Activated naive CD4-positive, alpha-beta T cell treated with anti-CD3 and anti-CD28 coated beads, Interleukin-2, amount 10 ng/mL, durations not matched to agents 7 days and 5 days (primary cell): ENCODE measurements around the gene PRKCZ.

Source experiments
- CTCF ChIA-PET: fragments of 350-600 bp; sonication (Branson Sonifier 250); formaldehyde crosslinking; loops from one replicate; lab custom pipeline; 2021; ENCODE audit warnings: antibody characterized with exemption; lab: Charles Lee
- DNase-seq: peaks from one replicate; pipeline ENCODE4 v3.0.0-alpha.2; 2020
- H3K27ac Mint-ChIP-seq: one replicate; pipeline ENCODE4 v1.8.0; 2021; ENCODE audit warnings: mild to moderate bottlenecking, moderate library complexity, mixed read lengths
- H3K27me3 Mint-ChIP-seq: one replicate; pipeline ENCODE4 v1.8.0; 2021; ENCODE audit warnings: mild to moderate bottlenecking, mixed read lengths
- H3K36me3 Mint-ChIP-seq: one replicate; pipeline ENCODE4 v1.8.0; 2021; ENCODE audit warnings: mixed read lengths
- H3K4me1 Mint-ChIP-seq: one replicate; pipeline ENCODE4 v1.8.0; 2021; ENCODE audit warnings: mixed read lengths
- H3K4me3 Mint-ChIP-seq: one replicate; pipeline ENCODE4 v1.8.0; 2021; ENCODE audit warnings: mild to moderate bottlenecking, moderate library complexity, mixed read lengths
- H3K9me3 Mint-ChIP-seq: one replicate; pipeline ENCODE4 v1.8.0; 2021; ENCODE audit warnings: mixed read lengths

Gene PRKCZ

DNA sequence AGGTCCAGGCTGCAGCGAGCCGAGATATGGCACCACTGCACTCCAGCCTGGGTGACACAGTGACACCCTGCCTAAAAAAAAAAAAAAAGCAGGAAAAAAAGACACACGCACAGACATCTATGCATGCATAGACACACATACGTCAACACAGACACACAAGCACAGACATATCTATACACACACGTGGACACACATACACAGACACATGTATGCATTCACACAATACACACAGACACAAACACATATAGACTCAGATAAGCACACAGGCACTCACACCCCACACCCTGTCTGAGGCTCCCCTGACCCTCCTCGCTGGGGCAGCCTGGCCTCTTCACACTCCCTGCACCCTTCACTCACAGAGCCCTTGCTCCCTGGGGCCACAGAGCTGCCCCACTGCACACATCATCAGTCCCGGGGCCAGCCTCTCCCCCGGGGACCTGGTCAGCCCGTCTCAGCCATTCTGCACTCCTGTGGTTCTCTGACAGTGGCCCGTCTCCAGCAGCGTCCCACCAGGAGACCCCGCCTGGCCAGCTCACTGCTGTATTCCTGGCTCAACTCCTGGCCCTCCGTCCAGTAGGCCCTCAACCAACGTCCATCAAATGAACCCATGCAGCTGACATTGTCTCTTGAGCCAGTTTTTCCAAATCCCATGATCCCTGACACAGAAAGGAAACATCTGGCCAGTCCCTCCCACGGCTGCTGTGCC is 4.6 kb upstream of the PRKCZ start:
- Mint-ChIP-seq H3K27me3 (peaks cover 68% of the 10 kb centered on the region), H3K4me3 (no peak overlapping the region)

DNA sequence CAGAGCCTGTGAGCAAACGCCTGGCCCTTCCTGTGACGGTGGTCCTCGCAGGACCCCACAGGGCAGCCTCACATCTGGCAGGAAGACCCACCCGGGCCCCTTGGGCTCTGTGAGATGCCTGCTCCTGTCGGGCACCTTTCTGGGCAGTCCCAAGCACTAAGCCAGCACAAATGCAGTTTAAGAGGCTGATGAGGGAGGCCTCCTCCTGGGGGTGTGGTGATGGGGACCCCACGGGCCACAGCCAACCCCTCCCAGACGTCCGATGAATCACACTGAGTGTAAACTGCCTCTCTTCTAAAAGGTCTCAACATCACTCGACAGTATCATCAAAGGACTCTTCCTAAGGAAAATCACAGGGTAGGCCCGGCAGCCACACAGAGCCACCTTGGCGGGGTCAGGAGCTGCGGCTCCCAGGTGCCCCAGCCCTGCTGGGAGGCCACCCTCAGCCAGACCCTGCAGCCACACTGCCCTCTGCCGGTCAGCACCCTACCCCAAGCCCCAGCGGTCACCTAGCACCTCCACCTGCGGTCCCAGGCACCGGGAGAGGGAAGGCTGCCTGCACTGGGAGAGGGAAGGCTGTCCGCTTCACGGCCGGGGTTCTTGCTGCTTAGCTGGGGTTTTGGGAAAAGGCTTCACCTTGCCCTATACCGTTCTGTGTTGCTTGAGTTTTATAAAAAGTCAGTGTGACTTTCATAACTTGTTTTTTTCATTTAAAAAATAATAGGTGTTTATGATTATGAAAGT is 3.9 kb upstream of the PRKCZ start:
- CTCF ChIA-PET, result interaction anchor here (0.7 to 5.4 kb wide), 11 partner anchors 17 to 1101 kb away, joined by 3 to 105 read pairs (median 3); no protein-coding TSS in a partner anchor
- Mint-ChIP-seq H3K4me3 (no peak overlapping the region), H3K4me1 (peaks cover 24% of the 10 kb centered on the region), H3K36me3 (no peaks in the 10 kb centered on the region), H3K27ac (no peak overlapping the region), H3K9me3 (no peaks in the 10 kb centered on the region), H3K27me3 (peaks cover 73% of the 10 kb centered on the region)
- peak; percentile 65 for DNase-seq

More for the DNA sequence above, 4.6 kb upstream of the PRKCZ start:
- DNase-seq, result no peak
- H3K4me1 Mint-ChIP-seq, result peaks cover 24% of the 10 kb centered on the region
- no peak overlapping the region for H3K27ac Mint-ChIP-seq
- H3K9me3 Mint-ChIP-seq, result no peaks in the 10 kb centered on the region
- CTCF ChIA-PET, result interaction anchor here (0.7 to 5.4 kb wide), 21 partner anchors 9 to 1100 kb away, joined by 3 to 105 read pairs (median 4); partner anchors contain the start of gene TMEM52
- no peaks in the 10 kb centered on the region for H3K36me3 Mint-ChIP-seq

DNA sequence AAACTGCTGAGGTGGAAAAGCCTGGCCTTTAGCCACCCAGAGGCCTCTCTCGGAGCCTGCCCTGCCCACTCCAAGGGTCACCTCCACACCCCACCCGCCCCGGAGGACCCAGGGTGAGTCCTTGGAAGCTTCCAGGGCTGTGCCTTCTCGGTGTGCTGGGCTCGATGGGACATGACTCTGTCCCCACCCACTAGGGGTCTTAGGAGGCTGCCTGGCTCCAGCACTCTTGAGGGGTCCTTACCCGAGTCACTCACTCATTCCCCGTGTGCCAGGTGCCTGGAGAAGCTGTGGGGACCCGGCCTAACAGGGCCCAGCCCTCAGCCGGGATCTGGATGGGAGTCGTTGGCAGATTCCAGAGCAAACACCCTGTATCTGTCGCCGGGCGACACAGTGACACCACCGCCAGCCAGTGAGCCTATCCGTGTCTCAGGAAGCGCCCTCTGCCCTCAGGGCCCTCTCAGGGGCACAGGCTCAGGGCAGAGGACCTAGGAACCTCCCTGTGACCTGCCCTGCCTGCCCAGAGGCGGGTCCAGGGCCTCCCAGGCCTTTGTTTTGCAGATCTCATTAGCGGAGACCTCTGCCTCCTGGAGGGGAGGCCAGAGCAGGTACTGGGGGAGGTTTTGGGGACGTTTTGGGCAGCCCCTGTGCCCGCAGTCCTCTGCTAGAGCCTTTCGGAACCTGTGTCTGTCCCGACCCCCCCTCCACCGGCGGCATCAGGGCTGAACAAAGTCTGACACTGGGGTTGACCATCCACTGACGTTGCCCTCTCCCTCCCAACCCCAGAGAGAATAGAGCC is 3.1 kb upstream of the PRKCZ start:
- Mint-ChIP-seq H3K4me1 (peaks cover 24% of the 10 kb centered on the region), H3K36me3 (no peaks in the 10 kb centered on the region), H3K27me3 (peaks cover 78% of the 10 kb centered on the region), H3K4me3 (no peak overlapping the region), H3K9me3 (no peaks in the 10 kb centered on the region), H3K27ac (no peak overlapping the region)
- DNase-seq, result no peak
- CTCF ChIA-PET, result interaction anchor here (0.7 to 5.4 kb wide), 8 partner anchors 38 to 123 kb away, joined by 3 to 105 read pairs (median 3); no protein-coding TSS in a partner anchor

DNA sequence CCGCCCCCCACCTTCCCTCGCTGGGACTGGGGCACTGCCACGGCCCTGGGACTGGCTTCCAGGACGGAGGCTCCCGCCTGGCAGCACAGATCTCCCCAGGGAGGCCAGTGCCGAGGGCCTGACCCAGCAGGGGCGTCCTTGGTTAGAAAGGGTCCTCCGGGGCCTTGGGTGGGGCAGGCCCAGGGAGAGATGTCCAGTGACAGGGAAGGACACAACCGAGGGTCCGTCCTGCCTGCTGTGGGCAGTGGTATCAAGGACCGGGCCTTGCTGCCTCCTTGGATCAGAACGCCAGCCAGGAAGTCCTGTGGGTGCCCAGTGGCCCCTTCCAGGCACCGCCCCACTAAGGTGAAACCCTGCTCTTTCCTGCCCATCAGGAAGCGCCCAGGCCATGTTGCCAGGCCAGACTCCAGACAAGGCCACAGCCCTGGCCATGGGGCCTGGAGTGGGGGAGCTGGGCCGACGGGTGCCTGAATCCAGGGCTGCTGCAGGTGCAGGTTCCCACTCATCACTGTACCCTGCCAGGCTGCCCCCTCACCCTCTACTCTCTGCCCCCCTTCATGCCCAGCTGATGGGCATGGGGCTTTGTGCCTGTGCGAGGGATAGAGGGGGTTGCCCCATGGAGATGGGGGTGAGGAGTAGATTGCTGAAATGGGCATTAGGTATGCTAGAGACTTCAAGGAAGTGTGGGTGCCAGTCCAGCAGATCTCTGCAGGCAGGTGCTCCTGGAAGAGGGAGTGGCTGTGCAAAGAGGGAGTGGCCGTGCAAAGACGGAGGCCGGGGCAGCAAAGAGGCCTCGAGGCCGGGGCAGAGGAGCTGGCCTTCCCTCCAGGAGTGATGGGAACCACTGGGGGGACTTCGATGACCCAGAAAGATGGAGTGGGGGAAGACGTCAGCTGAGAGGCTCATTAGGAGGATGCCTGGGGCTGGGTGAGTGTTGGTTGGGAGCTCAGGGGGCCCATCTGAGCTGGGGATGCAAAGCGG is 2.2 kb upstream of the PRKCZ start:
- Mint-ChIP-seq H3K4me1 (peaks cover 26% of the 10 kb centered on the region), H3K27ac (no peak overlapping the region), H3K4me3 (peak overlapping the region; percentile 73), H3K27me3 (peaks cover 83% of the 10 kb centered on the region), H3K36me3 (no peaks in the 10 kb centered on the region), H3K9me3 (no peaks in the 10 kb centered on the region)
- DNase-seq, result no peak
- CTCF ChIA-PET, result interaction anchor here (1.3 kb wide), 2 partner anchors 67 to 88 kb away, joined by 3 to 6 read pairs; no protein-coding TSS in a partner anchor

DNA sequence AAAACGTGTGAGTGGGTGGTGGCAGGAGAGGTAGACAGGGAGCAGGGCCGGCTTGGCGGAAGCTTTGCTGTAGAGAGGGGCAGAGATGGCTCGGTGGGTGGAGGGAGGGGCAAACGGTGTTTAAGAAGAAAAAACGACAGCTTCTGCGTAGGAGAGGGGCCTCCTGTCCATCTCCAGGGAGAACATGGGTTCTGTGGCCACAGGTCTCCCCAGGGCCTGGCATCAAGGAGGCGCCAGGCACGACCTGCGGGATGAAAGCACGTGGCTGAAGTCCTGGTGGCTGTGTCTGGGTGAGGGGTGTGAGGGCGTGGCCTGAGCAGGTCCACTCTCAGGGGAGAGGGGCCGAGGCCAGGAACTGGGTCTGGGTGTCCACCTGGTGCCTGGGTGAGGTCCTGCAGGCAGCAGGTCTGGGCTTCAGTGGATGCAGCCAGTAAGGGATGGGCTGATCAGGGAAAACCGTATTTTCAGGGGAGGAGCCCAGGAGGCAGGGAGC is 940 bp upstream of the PRKCZ start:
- peaks cover 23% of the 10 kb centered on the region for H3K4me1 Mint-ChIP-seq
- CTCF ChIA-PET, result interaction anchor here (0.5 to 1.3 kb wide), 3 partner anchors 57 to 89 kb away, joined by 3 to 6 read pairs (median 3); no protein-coding TSS in a partner anchor
- peak overlapping the region; percentile 73 for H3K4me3 Mint-ChIP-seq
- no peaks in the 10 kb centered on the region for H3K9me3 Mint-ChIP-seq
- H3K36me3 Mint-ChIP-seq, result no peaks in the 10 kb centered on the region
- no peak overlapping the region for H3K27ac Mint-ChIP-seq
- H3K27me3 Mint-ChIP-seq, result peaks cover 77% of the 10 kb centered on the region
- peak; percentile 36 for DNase-seq

DNA sequence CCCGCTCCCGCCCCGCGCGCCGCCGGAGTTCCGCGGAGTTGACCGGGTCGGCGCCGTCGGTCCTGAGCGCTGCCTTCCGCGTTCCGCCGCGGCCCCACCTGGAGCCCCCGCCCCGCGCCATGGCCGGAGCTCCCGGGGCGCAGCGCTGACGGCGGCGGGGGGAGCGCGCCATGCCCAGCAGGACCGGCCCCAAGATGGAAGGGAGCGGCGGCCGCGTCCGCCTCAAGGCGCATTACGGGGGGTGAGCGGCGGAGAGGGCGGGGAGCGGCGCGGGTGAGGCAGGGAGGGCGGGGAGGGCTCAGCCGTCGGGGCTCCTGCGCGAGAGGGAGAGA is 216 bp downstream of the PRKCZ start:
- no peaks in the 10 kb centered on the region for H3K36me3 Mint-ChIP-seq
- peaks cover 73% of the 10 kb centered on the region for H3K27me3 Mint-ChIP-seq
- no peaks in the 10 kb centered on the region for H3K9me3 Mint-ChIP-seq
- DNase-seq, result no peak
- no peak overlapping the region for H3K27ac Mint-ChIP-seq
- CTCF ChIA-PET, result no interaction called here
- no peak overlapping the region for H3K4me3 Mint-ChIP-seq
- peaks cover 19% of the 10 kb centered on the region for H3K4me1 Mint-ChIP-seq

DNA sequence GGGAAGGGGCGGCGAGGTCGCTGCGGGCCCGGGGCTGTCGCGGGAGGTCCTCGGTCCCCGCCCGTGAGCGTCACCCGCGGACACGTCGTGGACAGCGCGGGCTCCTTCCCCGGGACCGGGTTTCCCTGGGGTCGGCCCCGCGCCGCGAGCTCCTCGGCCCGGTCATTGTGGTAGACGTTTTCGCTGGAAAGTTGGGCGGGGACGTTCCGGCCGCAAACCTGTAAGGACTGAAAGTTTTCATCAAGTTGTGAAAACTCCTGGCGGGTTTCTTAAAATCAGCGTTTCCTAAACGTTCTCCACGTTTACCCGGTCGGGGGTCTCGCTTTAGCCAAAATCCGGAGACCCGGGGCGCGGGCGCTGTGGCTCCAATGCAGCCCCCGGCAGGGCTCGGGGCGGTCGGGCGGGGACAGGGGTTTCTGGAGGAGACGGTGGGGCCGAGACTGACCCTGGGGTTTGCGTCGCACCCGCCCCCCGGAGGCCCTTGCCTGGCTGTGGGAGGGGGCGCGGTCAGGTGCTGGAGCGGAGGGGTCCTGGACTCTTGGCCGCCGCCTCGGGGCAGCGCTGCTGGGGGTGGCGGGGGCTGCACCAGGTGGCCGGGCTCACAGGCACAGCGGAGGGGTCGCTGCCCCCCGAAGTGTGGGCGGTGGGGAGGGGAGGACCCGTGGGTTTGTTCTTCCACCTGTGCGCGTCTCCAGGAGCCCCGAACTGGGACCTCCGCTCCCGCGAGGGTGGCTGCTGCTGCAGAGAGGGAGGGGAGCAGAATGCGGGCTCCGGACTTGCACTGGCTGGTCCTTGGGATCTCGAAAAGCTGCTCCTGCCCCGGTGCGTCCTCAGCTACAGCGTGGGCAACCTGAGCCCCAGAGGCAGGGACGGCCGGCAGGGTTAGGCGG is 827 bp downstream of the PRKCZ start:
- Mint-ChIP-seq H3K27me3 (peaks cover 67% of the 10 kb centered on the region), H3K4me1 (peaks cover 14% of the 10 kb centered on the region), H3K9me3 (no peaks in the 10 kb centered on the region), H3K27ac (no peak overlapping the region), H3K4me3 (peak overlapping the region; percentile 54), H3K36me3 (no peaks in the 10 kb centered on the region)
- CTCF ChIA-PET, result no interaction called here
- DNase-seq, result no peak

DNA sequence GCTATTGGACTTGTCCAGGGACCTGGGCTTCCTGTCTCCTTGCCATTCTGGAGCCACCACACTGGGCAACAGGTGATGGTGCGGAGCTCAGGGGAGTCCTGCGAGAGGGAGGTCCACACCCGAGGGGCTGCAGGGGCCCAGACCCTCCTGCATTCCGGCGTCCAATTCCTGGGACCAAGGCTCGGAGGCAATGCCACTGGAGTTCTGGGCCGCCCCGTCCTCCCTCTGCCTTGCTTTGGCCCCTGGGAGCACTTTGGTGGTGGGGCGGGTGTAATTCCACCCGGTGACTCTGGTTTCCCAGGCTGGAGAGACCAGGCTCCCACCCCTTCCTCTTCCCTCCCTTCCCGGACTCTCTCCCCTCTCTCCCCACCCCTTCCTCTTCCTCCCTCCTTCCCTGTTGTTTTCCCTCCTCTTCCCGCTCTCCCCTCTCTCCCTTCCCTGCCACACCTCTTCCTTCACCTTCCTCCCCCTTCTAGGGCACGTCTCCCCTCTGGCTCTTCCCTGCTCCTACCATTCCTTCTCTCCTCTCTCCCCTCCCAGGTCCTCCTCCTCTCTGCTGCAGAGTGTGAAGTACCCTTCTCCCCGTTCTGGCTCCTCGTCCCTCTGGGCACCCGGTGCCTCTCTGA is 2.0 kb downstream of the PRKCZ start:
- no peaks in the 10 kb centered on the region for H3K9me3 Mint-ChIP-seq
- no peak for DNase-seq
- H3K27ac Mint-ChIP-seq, result no peak overlapping the region
- CTCF ChIA-PET, result no interaction called here
- peak overlapping the region; percentile 54 for H3K4me3 Mint-ChIP-seq
- H3K27me3 Mint-ChIP-seq, result peaks cover 56% of the 10 kb centered on the region
- H3K36me3 Mint-ChIP-seq, result no peaks in the 10 kb centered on the region
- H3K4me1 Mint-ChIP-seq, result peaks cover 14% of the 10 kb centered on the region

DNA sequence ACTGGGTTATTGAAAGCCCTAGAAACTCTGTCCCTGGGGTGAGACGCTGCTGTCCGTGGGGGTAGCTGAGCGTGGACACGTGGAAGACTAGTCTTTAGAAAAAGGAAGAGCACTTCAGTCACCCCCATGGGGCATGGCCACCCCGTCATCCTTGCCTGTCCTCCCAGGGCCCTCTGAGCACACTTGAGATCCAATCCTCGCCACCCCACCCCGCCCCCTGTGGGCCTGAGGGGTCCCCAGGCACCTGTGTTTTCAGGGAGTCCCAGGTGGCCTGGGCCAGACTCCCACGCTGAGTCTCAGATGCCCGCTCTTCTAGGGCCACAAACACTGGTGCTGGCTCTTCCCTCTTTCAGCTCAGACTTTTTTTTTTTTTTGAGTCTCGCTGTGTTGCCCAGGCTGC is 2.5 kb downstream of the PRKCZ start:
- DNase-seq, result no peak
- Mint-ChIP-seq H3K4me3 (peak overlapping the region; percentile 7), H3K9me3 (no peaks in the 10 kb centered on the region), H3K27me3 (peaks cover 50% of the 10 kb centered on the region), H3K4me1 (peaks cover 14% of the 10 kb centered on the region), H3K36me3 (no peaks in the 10 kb centered on the region), H3K27ac (no peak overlapping the region)
- CTCF ChIA-PET, result no interaction called here

DNA sequence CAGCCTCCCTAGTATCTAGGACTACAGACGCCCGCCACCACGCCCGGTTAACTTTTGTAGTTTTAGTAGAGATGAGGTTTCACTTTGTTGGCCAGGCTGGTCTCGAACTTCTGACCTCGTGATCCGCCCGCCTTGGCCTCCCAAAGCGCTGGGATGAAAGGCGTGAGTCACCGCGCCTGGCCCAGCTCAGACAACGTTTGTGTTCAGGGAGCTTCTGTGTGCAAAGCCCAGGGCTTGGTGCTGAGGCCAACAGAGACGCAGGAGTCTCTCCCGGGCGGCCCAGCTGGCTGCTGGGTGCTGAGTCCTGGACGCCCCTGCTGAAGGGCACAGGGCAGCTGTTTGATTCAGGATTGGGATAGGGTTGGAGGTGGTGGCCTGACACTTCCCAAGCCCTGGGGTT is 3.0 kb downstream of the PRKCZ start:
- H3K36me3 Mint-ChIP-seq, result no peaks in the 10 kb centered on the region
- no peaks in the 10 kb centered on the region for H3K9me3 Mint-ChIP-seq
- DNase-seq, result no peak
- peaks cover 13% of the 10 kb centered on the region for H3K4me1 Mint-ChIP-seq
- no peak overlapping the region for H3K27ac Mint-ChIP-seq
- peaks cover 45% of the 10 kb centered on the region for H3K27me3 Mint-ChIP-seq
- CTCF ChIA-PET, result no interaction called here
- H3K4me3 Mint-ChIP-seq, result no peak overlapping the region

DNA sequence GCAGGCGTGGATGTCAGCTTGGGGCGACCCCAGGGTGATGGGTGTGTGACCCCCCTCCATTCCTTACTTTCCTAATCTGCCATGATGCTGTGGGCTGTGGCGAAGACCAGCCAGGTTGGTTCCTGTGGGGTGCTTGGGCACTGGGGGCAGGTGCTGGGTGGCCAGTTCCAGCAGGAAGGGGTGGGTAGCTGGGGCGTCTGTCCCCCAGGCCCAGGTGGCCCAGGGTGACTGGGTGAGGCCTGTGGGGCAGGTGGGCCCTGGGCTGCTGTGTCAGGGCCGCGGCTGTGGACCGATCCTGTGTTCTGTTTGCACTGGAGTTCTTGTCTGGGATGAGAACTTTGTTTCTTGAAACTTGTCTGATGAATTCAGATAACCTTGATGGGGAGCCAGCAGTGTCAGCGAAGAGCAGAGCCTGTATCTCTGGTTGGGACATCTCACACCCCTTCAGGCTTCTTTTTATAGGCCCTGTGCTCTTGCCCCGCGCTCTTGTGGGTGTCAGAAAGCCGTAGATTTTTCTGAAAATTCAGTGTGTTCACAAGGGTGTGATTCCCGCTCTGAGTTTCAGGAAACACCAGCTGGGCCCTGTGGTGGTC is 3.7 kb downstream of the PRKCZ start:
- Mint-ChIP-seq H3K27ac (no peak overlapping the region), H3K36me3 (no peaks in the 10 kb centered on the region), H3K27me3 (peaks cover 39% of the 10 kb centered on the region), H3K4me3 (no peak overlapping the region), H3K4me1 (peaks cover 8% of the 10 kb centered on the region), H3K9me3 (no peaks in the 10 kb centered on the region)
- DNase-seq, result no peak
- CTCF ChIA-PET, result no interaction called here

DNA sequence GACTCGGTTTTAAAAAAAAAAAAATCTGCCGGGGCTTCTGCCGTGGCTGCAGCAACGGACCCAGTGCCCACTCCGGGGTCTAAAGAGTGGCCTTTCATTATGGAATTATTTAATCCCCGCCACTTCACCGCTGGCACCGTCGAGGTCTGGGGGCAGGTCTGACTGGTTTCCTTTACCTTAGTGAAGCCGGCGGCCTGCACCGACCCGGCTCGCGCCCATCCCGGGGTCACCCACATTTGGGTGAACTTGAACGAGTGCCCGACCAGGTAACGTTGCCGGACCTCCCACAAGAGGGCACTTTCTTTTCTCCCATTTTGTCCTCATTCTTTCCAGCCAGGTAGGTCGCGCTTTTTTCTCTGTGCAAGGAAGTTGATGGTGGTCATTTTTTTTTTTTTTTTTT is 4.3 kb downstream of the PRKCZ start:
- CTCF ChIA-PET, result no interaction called here
- Mint-ChIP-seq H3K27me3 (peaks cover 32% of the 10 kb centered on the region), H3K4me3 (no peak overlapping the region), H3K36me3 (no peaks in the 10 kb centered on the region), H3K4me1 (peaks cover 2% of the 10 kb centered on the region), H3K9me3 (no peaks in the 10 kb centered on the region), H3K27ac (no peak overlapping the region)
- no peak for DNase-seq
